GM23338 (cell line): Measurements from ENCODE around the gene ISL2. TPM values are rescaled to one million over a fixed set of nuclear protein-coding genes. Genes with fewer than 3 reads are reported as not detected.

Experiments used
- ATAC-seq: fragments of 200-7000 bp; cut with Tn5 transposase; 3 replicates; pipeline ENCODE4 v1.9.1; 2020
- DNase-seq: peaks from one replicate; pipeline ENCODE4 v3.0.0-alpha.2; 2015; ENCODE audit warnings: low spot score
- H2AFZ ChIP-seq: fragments of 200-600 bp; sonication (generic); 2 replicates; pipeline ENCODE4 v1.8.0; 2016; ENCODE audit warnings: antibody characterized with exemption, mild to moderate bottlenecking, moderate library complexity
- H3F3A ChIP-seq: fragments of 200-600 bp; sonication (generic); replicated peaks from 2 replicates; pipeline ENCODE4 v1.8.0; 2017; ENCODE audit warnings: antibody characterized with exemption, mixed run types, low read depth
- H3K27ac ChIP-seq: fragments of 200-600 bp; sonication (generic); 2 replicates; pipeline ENCODE4 v1.6.1; 2016; ENCODE audit warnings: low read depth
- H3K27me3 ChIP-seq: fragments of 200-600 bp; sonication (generic); 2 replicates; pipeline ENCODE4 v1.8.0; 2016; ENCODE audit warnings: mild to moderate bottlenecking, mixed run types, moderate library complexity; ENCODE audit not compliant: insufficient read depth
- H3K36me3 ChIP-seq: fragments of 200-600 bp; sonication (generic); 2 replicates; pipeline ENCODE4 v1.8.0; 2016; ENCODE audit warnings: mild to moderate bottlenecking; ENCODE audit not compliant: insufficient read depth
- H3K4me1 ChIP-seq: fragments of 200-600 bp; sonication (generic); 2 replicates; pipeline ENCODE4 v1.8.0; 2016; ENCODE audit warnings: mild to moderate bottlenecking, moderate library complexity; ENCODE audit not compliant: insufficient read depth
- H3K4me2 ChIP-seq: fragments of 200-600 bp; sonication (generic); 2 replicates; pipeline ENCODE4 v1.7.1; 2017; ENCODE audit warnings: mixed run types
- H3K4me3 ChIP-seq: fragments of 200-600 bp; sonication (generic); 2 replicates; pipeline ENCODE4 v1.6.1; 2016; ENCODE audit warnings: mixed run types
- H3K79me2 ChIP-seq: fragments of 200-600 bp; sonication (generic); replicated peaks from 2 replicates; pipeline ENCODE4 v1.8.0; 2017; ENCODE audit warnings: mild to moderate bottlenecking; ENCODE audit not compliant: insufficient read depth
- H3K9me2 ChIP-seq: fragments of 200-600 bp; sonication (generic); 2 replicates; pipeline ENCODE4 v1.8.0; 2017; ENCODE audit not compliant: insufficient read depth
- H4K20me1 ChIP-seq: fragments of 200-600 bp; sonication (generic); replicated peaks from 2 replicates; pipeline ENCODE4 v1.8.0; 2017; ENCODE audit warnings: mild to moderate bottlenecking; ENCODE audit not compliant: insufficient read depth
- H3K27ac Mint-ChIP-seq: 2 replicates; pipeline ENCODE4 v1.8.0; 2020; ENCODE audit warnings: inconsistent platforms, mild to moderate bottlenecking, moderate library complexity, mixed read lengths
- H3K27me3 Mint-ChIP-seq: 3 replicates; pipeline ENCODE4 v1.8.0; 2022; ENCODE audit warnings: low read depth, mild to moderate bottlenecking, moderate library complexity, mixed read lengths, inconsistent platforms; ENCODE audit not compliant: insufficient read depth, poor library complexity
- H3K36me3 Mint-ChIP-seq: 3 replicates; pipeline ENCODE4 v1.8.0; 2021; ENCODE audit warnings: low read depth, mild to moderate bottlenecking, inconsistent platforms, moderate library complexity, mixed read lengths
- H3K4me1 Mint-ChIP-seq: 3 replicates; pipeline ENCODE4 v1.8.0; 2020; ENCODE audit warnings: mild to moderate bottlenecking, inconsistent platforms, mixed read lengths
- H3K4me3 Mint-ChIP-seq: 3 replicates; pipeline ENCODE4 v1.8.0; 2021; ENCODE audit warnings: moderate library complexity, mild to moderate bottlenecking, inconsistent platforms, mixed read lengths
- H3K9me3 Mint-ChIP-seq: 3 replicates; pipeline ENCODE4 v1.8.0; 2020; ENCODE audit warnings: moderate library complexity, mild to moderate bottlenecking, inconsistent platforms, mixed read lengths
- CREB1 ChIP-seq: fragments of 250-450 bp; sonication (Bioruptor Pico); IDR thresholded peaks from 2 replicates; pipeline ENCODE4 v1.5.0; 2020; ENCODE audit warnings: low read depth, mild to moderate bottlenecking, moderate library complexity
- CTCF ChIP-seq, 2 experiments: fragments of 200-600 bp in 1 of 2; sonication (generic) in 1 of 2; conservative IDR thresholded peaks; 2 replicates each; pipeline versions ENCODE4 v1.5.1 to v1.6.1; 2016 to 2017; ENCODE audit warnings: antibody characterized with exemption in 2 of 2, low read depth in 2 of 2, mild to moderate bottlenecking in 2 of 2, moderate library complexity in 1 of 2
- ETS1 ChIP-seq: IDR thresholded peaks from 2 replicates; pipeline ENCODE4 v1.6.1; 2016; ENCODE audit warnings: antibody characterized with exemption
- EZH2 ChIP-seq: fragments of 200-600 bp; sonication (generic); IDR thresholded peaks from one replicate; pipeline ENCODE4 v1.8.0; 2017; ENCODE audit warnings: antibody characterized with exemption, mild to moderate bottlenecking, low read depth; ENCODE audit not compliant: unreplicated experiment
- NANOG ChIP-seq: IDR thresholded peaks from 2 replicates; pipeline ENCODE4 v1.6.1; 2016; ENCODE audit warnings: antibody characterized with exemption, borderline replicate concordance
- POLR2AphosphoS5 ChIP-seq: IDR thresholded peaks from 2 replicates; pipeline ENCODE4 v1.6.1; 2016; ENCODE audit warnings: antibody characterized with exemption, low read depth
- REST ChIP-seq: IDR thresholded peaks from one replicate; pipeline ENCODE4 v1.6.1; 2018; ENCODE audit warnings: antibody characterized with exemption; ENCODE audit not compliant: unreplicated experiment
- STAT1 ChIP-seq: IDR thresholded peaks from one replicate; pipeline ENCODE4 v1.6.1; 2016; ENCODE audit warnings: antibody characterized with exemption; ENCODE audit not compliant: unreplicated experiment
- ZNF114 ChIP-seq: fragments of 250-450 bp; sonication (Bioruptor Pico); IDR thresholded peaks from 2 replicates; pipeline ENCODE4 v1.5.0; 2020; ENCODE audit warnings: mild to moderate bottlenecking, moderate library complexity
- ZNF331 ChIP-seq: fragments of 250-450 bp; sonication (Bioruptor Pico); IDR thresholded peaks from 2 replicates; pipeline ENCODE4 v1.5.0; 2020; ENCODE audit warnings: low read depth, mild to moderate bottlenecking, moderate library complexity
- polyA plus RNA-seq: library from polyadenylated mRNA; unstranded; fragments of >200 nt; fragmentation: Nextera tagmentation; extraction: Ambion mirVana; gene quantifications from 2 replicates; pipeline ENCODE4 v1.2.1, GENCODE V29; 2016
- total RNA-seq: library from RNA; depleted of rRNA; stranded (reverse); fragments of >200 nt; shearing (Covaris generic); gene quantifications from 2 replicates; pipeline ENCODE4 v1.2.3, GENCODE V29; 2014

Gene ISL2
- total and polyA plus RNA-seq, 2 experiments from 2014 or later: 0.65 to 2.7 TPM

- no peaks in the 10 kb centered on the region for H3K4me1 Mint-ChIP-seq
- H3K36me3 Mint-ChIP-seq: no peaks in the 10 kb centered on the region
- DNase-seq (no peak), ATAC-seq (no peak)
- no peaks in the 10 kb centered on the region for H3K27me3 ChIP-seq
- no peaks in the 10 kb centered on the region for H3K9me2 ChIP-seq
- no peak overlapping the region for H3K27ac ChIP-seq
- H3K79me2 ChIP-seq: no peaks in the 10 kb centered on the region
- no peak overlapping the region for H3K27ac Mint-ChIP-seq
- peaks cover 3% of the 10 kb centered on the region for H3K27me3 Mint-ChIP-seq
- H3K9me3 Mint-ChIP-seq: no peaks in the 10 kb centered on the region
- H4K20me1 ChIP-seq: no peaks in the 10 kb centered on the region
- H3F3A ChIP-seq: no peaks in the 10 kb centered on the region
- no peaks in the 10 kb centered on the region for H3K36me3 ChIP-seq
- no peak overlapping the region for H3K4me2 ChIP-seq
- no peak for TF ChIP-seq EZH2
- TF ChIP-seq CREB1 (CRISPR knock-in tag): no peak
- no peak for TF ChIP-seq STAT1
- no peak for TF ChIP-seq POLR2AphosphoS5
- no peak for TF ChIP-seq ZNF331 (CRISPR knock-in tag)
- no peak for TF ChIP-seq NANOG
- no peak for TF ChIP-seq REST
- no peak for TF ChIP-seq CTCF (conservative IDR thresholded peaks at IDR 0.05; ENCODE audit: low read depth in 2 of 2)
- no peak for TF ChIP-seq ZNF114
- no peak for TF ChIP-seq ETS1
- no peaks in the 10 kb centered on the region for H3K4me1 ChIP-seq
- H2AFZ ChIP-seq: no peak overlapping the region
- H3K4me3 Mint-ChIP-seq: no peak overlapping the region
- no peak overlapping the region for H3K4me3 ChIP-seq
Observed at GRCh38 chr15:76386178-76386577, 49.6 kb downstream of the ISL2 start.

GRCh38 chr15:76386926-76387325, 50.4 kb downstream of the ISL2 start:
- Histone ChIP-seq H3K4me3 (no peak overlapping the region), H3K4me1 (no peaks in the 10 kb centered on the region), H3K27me3 (no peaks in the 10 kb centered on the region), H3K9me2 (no peaks in the 10 kb centered on the region), H3K79me2 (no peaks in the 10 kb centered on the region), H3F3A (no peaks in the 10 kb centered on the region), H3K4me2 (no peak overlapping the region), H3K36me3 (no peaks in the 10 kb centered on the region), H3K27ac (no peak overlapping the region), H4K20me1 (no peaks in the 10 kb centered on the region), H2AFZ (no peak overlapping the region)
- H3K36me3 Mint-ChIP-seq: no peaks in the 10 kb centered on the region
- no peak overlapping the region for H3K4me3 Mint-ChIP-seq
- H3K9me3 Mint-ChIP-seq: no peaks in the 10 kb centered on the region
- ATAC-seq (no peak), DNase-seq (no peak)
- no peak overlapping the region for H3K27ac Mint-ChIP-seq
- TF ChIP-seq ETS1: no peak
- H3K27me3 Mint-ChIP-seq: peaks cover 3% of the 10 kb centered on the region
- H3K4me1 Mint-ChIP-seq: no peaks in the 10 kb centered on the region
